GM12878 (cell line): ENCODE measurements around the gene CLEC16A. TPM values are rescaled to one million over a fixed set of nuclear protein-coding genes. Genes with fewer than 3 reads are reported as not detected.
A peak's percentile ranks its signal among the peaks of the same experiment; 100 is the strongest.

Experiments
- ATAC-seq: fragments of 200-7000 bp; cut with Tn5 transposase; 3 replicates; pipeline ENCODE4 v1.9.1; 2020; ENCODE audit warnings: mild to moderate bottlenecking, moderate library complexity
- BruUV-seq: library from RNA; stranded (reverse); fragments of 400-500 nt; replicated peaks from 2 replicates; lab custom pipeline; 2021; lab: Mats Ljungman, UMichigan
- CTCF ChIA-PET: fragments of 300-600 bp; sonication (Branson Sonifier 250); formaldehyde crosslinking; extraction: SDS; loops from one replicate; lab custom pipeline; 2021; ENCODE audit warnings: inconsistent platforms; lab: Yijun Ruan, JAX
- POLR2A ChIA-PET: fragments of 350-600 bp; formaldehyde crosslinking; extraction: SDS; loops from one replicate; lab custom pipeline; 2021; ENCODE audit warnings: inconsistent platforms; lab: Charles Lee
- RAD21 ChIA-PET: fragments of 300-600 bp; sonication (Branson Sonifier 250); formaldehyde crosslinking; loops from one replicate; lab custom pipeline; 2023; ENCODE audit warnings: antibody characterized with exemption; ENCODE audit not compliant: unreplicated experiment; lab: Charles Lee
- SMC1A ChIA-PET: fragments of 300-600 bp; sonication (Branson Sonifier 250); formaldehyde crosslinking; loops from one replicate; lab custom pipeline; 2023; ENCODE audit not compliant: unreplicated experiment, uncharacterized antibody; lab: Charles Lee
- DNase-seq: peaks from one replicate; pipeline ENCODE4 v3.0.0-alpha.2; 2011; ENCODE audit warnings: low read depth, low spot score
- FAIRE-seq: peaks from 3 replicates; lab custom pipeline; 2011; peaks lifted over from hg19 to GRCh38; lab: Jason Lieb, UNC
- H2AFZ ChIP-seq: 2 replicates; pipeline ENCODE4 v1.6.0; 2011; ENCODE audit warnings: low read depth, low read length, control low read depth; ENCODE audit not compliant: control insufficient read depth
- H3K27ac ChIP-seq: 2 replicates; pipeline ENCODE4 v1.5.1; 2011; ENCODE audit warnings: control low read depth; ENCODE audit not compliant: control insufficient read depth, insufficient read depth
- H3K27me3 ChIP-seq, 2 experiments: replicated peaks in 1 of 2; 2 replicates each; pipeline versions ENCODE4 v1.6.0 to v1.6.1; 2011; ENCODE audit warnings: low read length in 1 of 2; ENCODE audit not compliant: control insufficient read depth in 2 of 2, insufficient read depth in 2 of 2
- H3K36me3 ChIP-seq, 2 experiments: 2 replicates each; pipeline ENCODE4 v1.5.1; 2011; ENCODE audit warnings: low read length in 1 of 2; ENCODE audit not compliant: control insufficient read depth in 2 of 2, insufficient read depth in 2 of 2
- H3K4me1 ChIP-seq: 2 replicates; pipeline ENCODE4 v1.6.1; 2011; ENCODE audit warnings: mild to moderate bottlenecking, low read length, moderate library complexity, mixed read lengths; ENCODE audit not compliant: control insufficient read depth, insufficient read depth
- H3K4me2 ChIP-seq: 2 replicates; pipeline ENCODE4 v1.6.0; 2011; ENCODE audit warnings: control low read depth; ENCODE audit not compliant: control insufficient read depth, insufficient read depth
- H3K4me3 ChIP-seq: fragments of 200-600 bp; sonication (generic); 2 replicates; pipeline ENCODE4 v1.5.1; 2016
- H3K79me2 ChIP-seq: 2 replicates; pipeline ENCODE4 v1.6.0; 2011; ENCODE audit warnings: low read length; ENCODE audit not compliant: control insufficient read depth, insufficient read depth
- H3K9ac ChIP-seq: 2 replicates; pipeline ENCODE4 v1.8.0; 2011; ENCODE audit warnings: low read length, control low read depth, mixed read lengths; ENCODE audit not compliant: control insufficient read depth, insufficient read depth
- H3K9me3 ChIP-seq: replicated peaks from 3 replicates; pipeline ENCODE4 v1.5.1; 2011; ENCODE audit warnings: mild to moderate bottlenecking, low read length; ENCODE audit not compliant: control insufficient read depth, insufficient read depth
- H4K20me1 ChIP-seq: 2 replicates; pipeline ENCODE4 v1.6.0; 2011; ENCODE audit not compliant: control insufficient read depth, insufficient read depth
- BCL11A ChIP-seq: IDR thresholded peaks from 2 replicates; pipeline ENCODE4 v1.6.1; 2011; ENCODE audit warnings: low read depth, low read length
- BHLHE40 ChIP-seq, 2 experiments: fragments of 450-650 bp in 1 of 2; IDR thresholded peaks; 2 replicates each; pipeline ENCODE4 v1.6.1; 2011 to 2017; ENCODE audit warnings: low read depth in 2 of 2, borderline replicate concordance in 1 of 2, improper control_type of control experiment in 1 of 2, low read length in 1 of 2, mild to moderate bottlenecking in 1 of 2
- DPF2 ChIP-seq: fragments of 450-650 bp; IDR thresholded peaks from 2 replicates; pipeline ENCODE4 v1.6.1; 2017; ENCODE audit warnings: mild to moderate bottlenecking
- GATAD2B ChIP-seq: fragments of 450-650 bp; conservative IDR thresholded peaks from 2 replicates; pipeline ENCODE4 v1.6.1; 2017; ENCODE audit warnings: low read depth, mild to moderate bottlenecking, moderate library complexity
- IRF4 ChIP-seq: IDR thresholded peaks from 2 replicates; pipeline ENCODE4 v1.6.1; 2011; ENCODE audit warnings: low read depth, low read length
- JUND ChIP-seq: IDR thresholded peaks from 2 replicates; pipeline ENCODE4 v1.6.1; 2012; ENCODE audit warnings: low read depth, mild to moderate bottlenecking, low read length, improper control_type of control experiment, moderate library complexity
- LARP7 ChIP-seq: fragments of 450-650 bp; IDR thresholded peaks from 2 replicates; pipeline ENCODE4 v1.6.1; 2017; ENCODE audit warnings: mild to moderate bottlenecking
- RELA ChIP-seq: fragments of 450-650 bp; IDR thresholded peaks from 2 replicates; pipeline ENCODE4 v1.8.0; 2014; ENCODE audit warnings: borderline replicate concordance; ENCODE audit not compliant: partially characterized antibody
- SPI1 ChIP-seq: IDR thresholded peaks from 2 replicates; pipeline ENCODE4 v1.6.1; 2011; ENCODE audit warnings: low read depth, mild to moderate bottlenecking, low read length, moderate library complexity, borderline replicate concordance; ENCODE audit not compliant: insufficient read depth
- TCF3 ChIP-seq: IDR thresholded peaks from 2 replicates; pipeline ENCODE4 v1.6.1; 2012; ENCODE audit warnings: low read depth, mild to moderate bottlenecking, low read length, borderline replicate concordance; ENCODE audit not compliant: insufficient read depth
- WGBS: methylation state at CpG from one replicate; pipeline ENCODE4 v1.1.6; 2016; ENCODE audit warnings: low lambda C conversion rate; ENCODE audit not compliant: insufficient replicate concordance, insufficient coverage; ENCODE audit errors: missing lambda C conversion rate; 5-methylcytosine and 5-hydroxymethylcytosine counted together
- in situ Hi-C: fragments of 300-500 bp; cut with MboI; formaldehyde crosslinking; loops from 9 replicates; pipeline ENCODE4 v1.14.3; 2018; ENCODE audit warnings: mixed read lengths
- intact Hi-C: fragments of 100-400 bp; cut with micrococcal nuclease; formaldehyde crosslinking; loops from one replicate; pipeline ENCODE4 v1.14.2; 2022; ENCODE audit not compliant: unreplicated experiment
- polyA plus RNA-seq, 11 experiments: library from polyadenylated mRNA; depleted of rRNA in 4 of 11; unstranded in 6 of 11; stranded (reverse) in 5 of 11; fragments of >200 nt; fragmentation: Nextera tagmentation in 4 of 11; fragmentation: Illumina TruSeq in 1 of 11; extraction: Ambion mirVana in 4 of 11; extraction: Trizol in 1 of 11; gene quantifications; 1 replicate in 1 of 11; 2 replicates in 10 of 11; pipeline versions ENCODE4 v1.2.1 to v1.2.3, GENCODE V29; 2011 to 2016; ENCODE audit warnings: inconsistent platforms in 2 of 11, missing spikeins in 2 of 11, low read depth in 1 of 11
- total RNA-seq, 4 experiments: library from RNA; depleted of rRNA in 3 of 4; stranded (reverse); fragments of >200 nt in 3 of 4; fragmentation: Illumina TruSeq in 1 of 4; extraction: Trizol in 1 of 4; gene quantifications; 2 replicates each; pipeline versions ENCODE4 v1.2.1 to v1.2.3, GENCODE V29; 2013 to 2021
- TF ChIP-seq, protein P1 (sequence below): fragments of 450-650 bp; IDR thresholded peaks from 2 replicates; pipeline ENCODE4 v1.6.1; 2017; ENCODE audit warnings: mild to moderate bottlenecking, moderate library complexity
- TF ChIP-seq, protein P2 (sequence below): fragments of 450-650 bp; formaldehyde crosslinking; IDR thresholded peaks from 2 replicates; pipeline ENCODE4 v1.4.0; 2022; ENCODE audit warnings: mild to moderate bottlenecking, moderate library complexity
- TF ChIP-seq, protein P3 (sequence below): fragments of 450-650 bp; IDR thresholded peaks from 2 replicates; pipeline ENCODE4 v1.6.1; 2016; ENCODE audit warnings: mild to moderate bottlenecking

The CLEC16A gene
- total and polyA plus RNA-seq, 10 of the 15 experiments (the other 5 are each of a cell fraction or from before 2014, with no cell fraction given) = 1.5 to 28.8 (median 19.2) TPM

DNA sequence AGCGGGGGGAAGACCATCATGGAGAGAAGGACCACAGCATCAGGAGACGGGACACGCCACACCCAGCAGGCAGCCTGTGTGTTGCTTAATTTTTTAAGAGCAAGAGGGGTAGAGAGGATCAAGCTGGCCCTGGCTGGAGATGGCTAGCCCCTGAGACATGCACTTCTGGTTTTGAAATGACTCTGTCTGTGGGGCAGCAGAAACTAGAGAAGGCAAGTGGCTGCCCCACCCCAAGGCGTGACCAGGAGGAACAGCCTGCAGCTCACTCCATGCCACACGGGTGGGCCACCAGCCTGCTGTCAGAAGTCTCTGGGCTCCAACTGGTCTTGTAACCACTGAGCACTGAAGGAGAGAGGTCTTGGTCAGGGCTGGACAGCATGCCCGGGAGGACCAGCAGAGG is 236.1 kb downstream of the CLEC16A start:
- H3K9me3 ChIP-seq = no peaks in the 10 kb centered on the region
- ChIA-PET SMC1A (interaction anchor here (0.7 to 1.9 kb wide), 9 partner anchors 25 to 107 kb away, joined by 3 to 8 read pairs (median 5); partner anchors contain the start of gene SOCS1), CTCF (interaction anchor here (0.6 to 3.5 kb wide), 6 partner anchors 45 to 216 kb away, joined by 3 to 18 read pairs (median 4); partner anchors contain the start of gene SOCS1), RAD21 (interaction anchor here (0.9 to 8.8 kb wide), 10 partner anchors 22 to 218 kb away, joined by 3 to 86 read pairs (median 6); partner anchors contain the start of gene SOCS1), POLR2A (interaction anchor here (0.5 to 6.4 kb wide), 8 partner anchors 9 to 85 kb away, joined by 3 to 48 read pairs (median 4); partner anchors contain the start of gene SOCS1)
- in situ Hi-C loops (no loop called here), intact Hi-C loops (loop anchor here (2.0 to 5.0 kb wide), 4 partner anchors 63 to 193 kb away; no protein-coding TSS in a partner anchor)
- H3K9ac ChIP-seq = no peak overlapping the region
- 16% methylated on average over 6 of the region's 6 CpGs for WGBS
- no peaks in the 10 kb centered on the region for H3K79me2 ChIP-seq
- ATAC-seq (peak; percentile 60), DNase-seq (no peak), FAIRE-seq (no peak)
- H2AFZ ChIP-seq = no peak overlapping the region
- peaks cover 61% of the 10 kb centered on the region for H3K4me1 ChIP-seq
- H3K36me3 ChIP-seq = no peaks in the 10 kb centered on the region; a peak in 2 of 4 replicates
- no peak overlapping the region for H3K4me3 ChIP-seq
- BruUV-seq = TSS peak; percentile 64
- peak overlapping the region; percentile 46; the same call in 1 of the 2 replicates for H3K4me2 ChIP-seq
- no peaks in the 10 kb centered on the region for H4K20me1 ChIP-seq
- no peaks in the 10 kb centered on the region for H3K27me3 ChIP-seq
- peak overlapping the region; percentile 81 for H3K27ac ChIP-seq
- 0 out of 2 replicates have a peak, but pooled peaks have one; percentile 24 for TF ChIP-seq LARP7
- peak; percentile 26; the same call in 1 of the 2 replicates for TF ChIP-seq SPI1
- peak; percentile 11 to 71; a peak in 2 of 4 replicates for TF ChIP-seq BHLHE40 (IDR thresholded peaks at IDR 0.05; ENCODE audit: borderline replicate concordance in 1 of 2, low read depth in 2 of 2, low read length in 1 of 2)
- TF ChIP-seq, protein P1, sequence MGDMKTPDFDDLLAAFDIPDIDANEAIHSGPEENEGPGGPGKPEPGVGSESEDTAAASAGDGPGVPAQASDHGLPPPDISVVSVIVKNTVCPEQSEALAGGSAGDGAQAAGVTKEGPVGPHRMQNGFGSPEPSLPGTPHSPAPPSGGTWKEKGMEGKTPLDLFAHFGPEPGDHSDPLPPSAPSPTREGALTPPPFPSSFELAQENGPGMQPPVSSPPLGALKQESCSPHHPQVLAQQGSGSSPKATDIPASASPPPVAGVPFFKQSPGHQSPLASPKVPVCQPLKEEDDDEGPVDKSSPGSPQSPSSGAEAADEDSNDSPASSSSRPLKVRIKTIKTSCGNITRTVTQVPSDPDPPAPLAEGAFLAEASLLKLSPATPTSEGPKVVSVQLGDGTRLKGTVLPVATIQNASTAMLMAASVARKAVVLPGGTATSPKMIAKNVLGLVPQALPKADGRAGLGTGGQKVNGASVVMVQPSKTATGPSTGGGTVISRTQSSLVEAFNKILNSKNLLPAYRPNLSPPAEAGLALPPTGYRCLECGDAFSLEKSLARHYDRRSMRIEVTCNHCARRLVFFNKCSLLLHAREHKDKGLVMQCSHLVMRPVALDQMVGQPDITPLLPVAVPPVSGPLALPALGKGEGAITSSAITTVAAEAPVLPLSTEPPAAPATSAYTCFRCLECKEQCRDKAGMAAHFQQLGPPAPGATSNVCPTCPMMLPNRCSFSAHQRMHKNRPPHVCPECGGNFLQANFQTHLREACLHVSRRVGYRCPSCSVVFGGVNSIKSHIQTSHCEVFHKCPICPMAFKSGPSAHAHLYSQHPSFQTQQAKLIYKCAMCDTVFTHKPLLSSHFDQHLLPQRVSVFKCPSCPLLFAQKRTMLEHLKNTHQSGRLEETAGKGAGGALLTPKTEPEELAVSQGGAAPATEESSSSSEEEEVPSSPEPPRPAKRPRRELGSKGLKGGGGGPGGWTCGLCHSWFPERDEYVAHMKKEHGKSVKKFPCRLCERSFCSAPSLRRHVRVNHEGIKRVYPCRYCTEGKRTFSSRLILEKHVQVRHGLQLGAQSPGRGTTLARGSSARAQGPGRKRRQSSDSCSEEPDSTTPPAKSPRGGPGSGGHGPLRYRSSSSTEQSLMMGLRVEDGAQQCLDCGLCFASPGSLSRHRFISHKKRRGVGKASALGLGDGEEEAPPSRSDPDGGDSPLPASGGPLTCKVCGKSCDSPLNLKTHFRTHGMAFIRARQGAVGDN = peak; percentile 65; the same call in 1 of the 2 replicates
- TF ChIP-seq, protein P2, sequence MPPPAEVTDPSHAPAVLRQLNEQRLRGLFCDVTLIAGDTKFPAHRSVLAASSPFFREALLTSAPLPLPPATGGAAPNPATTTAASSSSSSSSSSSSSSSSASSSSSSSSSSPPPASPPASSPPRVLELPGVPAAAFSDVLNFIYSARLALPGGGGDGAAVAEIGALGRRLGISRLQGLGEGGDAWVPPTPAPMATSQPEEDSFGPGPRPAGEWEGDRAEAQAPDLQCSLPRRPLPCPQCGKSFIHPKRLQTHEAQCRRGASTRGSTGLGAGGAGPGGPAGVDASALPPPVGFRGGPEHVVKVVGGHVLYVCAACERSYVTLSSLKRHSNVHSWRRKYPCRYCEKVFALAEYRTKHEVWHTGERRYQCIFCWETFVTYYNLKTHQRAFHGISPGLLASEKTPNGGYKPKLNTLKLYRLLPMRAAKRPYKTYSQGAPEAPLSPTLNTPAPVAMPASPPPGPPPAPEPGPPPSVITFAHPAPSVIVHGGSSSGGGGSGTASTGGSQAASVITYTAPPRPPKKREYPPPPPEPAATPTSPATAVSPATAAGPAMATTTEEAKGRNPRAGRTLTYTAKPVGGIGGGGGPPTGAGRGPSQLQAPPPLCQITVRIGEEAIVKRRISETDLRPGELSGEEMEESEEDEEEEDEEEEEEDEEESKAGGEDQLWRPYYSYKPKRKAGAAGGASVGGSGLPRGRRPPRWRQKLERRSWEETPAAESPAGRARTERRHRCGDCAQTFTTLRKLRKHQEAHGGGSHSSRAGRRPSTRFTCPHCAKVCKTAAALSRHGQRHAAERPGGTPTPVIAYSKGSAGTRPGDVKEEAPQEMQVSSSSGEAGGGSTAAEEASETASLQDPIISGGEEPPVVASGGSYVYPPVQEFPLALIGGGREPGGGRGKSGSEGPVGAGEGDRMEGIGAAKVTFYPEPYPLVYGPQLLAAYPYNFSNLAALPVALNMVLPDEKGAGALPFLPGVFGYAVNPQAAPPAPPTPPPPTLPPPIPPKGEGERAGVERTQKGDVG = no peak
- peak; percentile 50; the same call in 1 of the 2 replicates for TF ChIP-seq IRF4
- TF ChIP-seq JUND = peak; percentile 65; the same call in 1 of the 2 replicates
- TF ChIP-seq, protein P3, sequence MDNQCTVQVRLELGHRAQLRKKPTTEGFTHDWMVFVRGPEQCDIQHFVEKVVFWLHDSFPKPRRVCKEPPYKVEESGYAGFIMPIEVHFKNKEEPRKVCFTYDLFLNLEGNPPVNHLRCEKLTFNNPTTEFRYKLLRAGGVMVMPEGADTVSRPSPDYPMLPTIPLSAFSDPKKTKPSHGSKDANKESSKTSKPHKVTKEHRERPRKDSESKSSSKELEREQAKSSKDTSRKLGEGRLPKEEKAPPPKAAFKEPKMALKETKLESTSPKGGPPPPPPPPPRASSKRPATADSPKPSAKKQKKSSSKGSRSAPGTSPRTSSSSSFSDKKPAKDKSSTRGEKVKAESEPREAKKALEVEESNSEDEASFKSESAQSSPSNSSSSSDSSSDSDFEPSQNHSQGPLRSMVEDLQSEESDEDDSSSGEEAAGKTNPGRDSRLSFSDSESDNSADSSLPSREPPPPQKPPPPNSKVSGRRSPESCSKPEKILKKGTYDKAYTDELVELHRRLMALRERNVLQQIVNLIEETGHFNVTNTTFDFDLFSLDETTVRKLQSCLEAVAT = no peak
- peak; percentile 42; the same call in 1 of the 2 replicates for TF ChIP-seq GATAD2B
- TF ChIP-seq TCF3 = no peak
- no peak for TF ChIP-seq BCL11A
- no peak for TF ChIP-seq RELA
- TF ChIP-seq DPF2 = peak; percentile 47; the same call in 1 of the 2 replicates
